Measurements from ENCODE around the gene GSTA2.

GRCh38 chr6:52802806-52803205 lies 39.5 kb upstream of the GSTA2 start:
- TF ChIP-seq, protein P1, sequence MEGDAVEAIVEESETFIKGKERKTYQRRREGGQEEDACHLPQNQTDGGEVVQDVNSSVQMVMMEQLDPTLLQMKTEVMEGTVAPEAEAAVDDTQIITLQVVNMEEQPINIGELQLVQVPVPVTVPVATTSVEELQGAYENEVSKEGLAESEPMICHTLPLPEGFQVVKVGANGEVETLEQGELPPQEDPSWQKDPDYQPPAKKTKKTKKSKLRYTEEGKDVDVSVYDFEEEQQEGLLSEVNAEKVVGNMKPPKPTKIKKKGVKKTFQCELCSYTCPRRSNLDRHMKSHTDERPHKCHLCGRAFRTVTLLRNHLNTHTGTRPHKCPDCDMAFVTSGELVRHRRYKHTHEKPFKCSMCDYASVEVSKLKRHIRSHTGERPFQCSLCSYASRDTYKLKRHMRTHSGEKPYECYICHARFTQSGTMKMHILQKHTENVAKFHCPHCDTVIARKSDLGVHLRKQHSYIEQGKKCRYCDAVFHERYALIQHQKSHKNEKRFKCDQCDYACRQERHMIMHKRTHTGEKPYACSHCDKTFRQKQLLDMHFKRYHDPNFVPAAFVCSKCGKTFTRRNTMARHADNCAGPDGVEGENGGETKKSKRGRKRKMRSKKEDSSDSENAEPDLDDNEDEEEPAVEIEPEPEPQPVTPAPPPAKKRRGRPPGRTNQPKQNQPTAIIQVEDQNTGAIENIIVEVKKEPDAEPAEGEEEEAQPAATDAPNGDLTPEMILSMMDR (IDR thresholded peaks at IDR 0.05; ENCODE audit: insufficient read depth, low read length, poor library complexity, severe bottlenecking): no peak
- no peak for TF ChIP-seq EZH2phosphoT487 (conservative IDR thresholded peaks at IDR 0.05; ENCODE audit: low read length)
